Lower leg skin (tissue), 3 donors: ENCODE results near the gene MIPEP.

Experiments
- CTCF ChIP-seq, 3 donors: fragments of 450-650 bp; IDR thresholded peaks; one replicate each; pipeline ENCODE4 v1.5.1; 2016; ENCODE audit warnings: antibody characterized with exemption in 3 of 3, mild to moderate bottlenecking in 3 of 3, moderate library complexity in 2 of 3
- POLR2A ChIP-seq, 2 donors: fragments of 450-650 bp; IDR thresholded peaks; one replicate each; pipeline ENCODE4 v1.6.1; 2016 to 2017; ENCODE audit warnings: antibody characterized with exemption in 2 of 2, mild to moderate bottlenecking in 1 of 2, moderate library complexity in 1 of 2

- TF ChIP-seq CTCF (IDR thresholded peaks at IDR 0.05) (no peak), POLR2A (IDR thresholded peaks at IDR 0.05) (no peak)
Observed at GRCh38 chr13:23934520-23934919, 45.3 kb upstream of the MIPEP start.
